Upper lobe of right lung (tissue), 1 donor: ENCODE results near the gene ALDOC. TPM values are rescaled to one million over a fixed set of nuclear protein-coding genes. Genes with fewer than 3 reads are reported as not detected.

Experiments
- ATAC-seq: fragments of 200-7000 bp; cut with Tn5 transposase; one replicate; pipeline ENCODE4 v1.9.1; 2020; ENCODE audit warnings: mild to moderate bottlenecking, moderate library complexity
- DNase-seq: peaks from one replicate; pipeline ENCODE4 v3.0.0-alpha.2; 2020
- H3K27ac ChIP-seq: fragments of 200-600 bp; one replicate; pipeline ENCODE4 v1.8.0; 2022
- H3K27me3 ChIP-seq: fragments of 200-600 bp; one replicate; pipeline ENCODE4 v1.8.0; 2022; ENCODE audit warnings: mild to moderate bottlenecking
- H3K36me3 ChIP-seq: fragments of 200-600 bp; one replicate; pipeline ENCODE4 v1.8.0; 2022
- H3K4me1 ChIP-seq: fragments of 200-600 bp; one replicate; pipeline ENCODE4 v1.8.0; 2022
- H3K4me3 ChIP-seq: fragments of 200-600 bp; one replicate; pipeline ENCODE4 v1.8.0; 2022; ENCODE audit warnings: mild to moderate bottlenecking
- H3K9me3 ChIP-seq: fragments of 200-600 bp; one replicate; pipeline ENCODE4 v1.8.0; 2022
- intact Hi-C: fragments of 100-400 bp; cut with DNase I; formaldehyde crosslinking; loops from one replicate; pipeline ENCODE4 v1.11.0; 2022
- total RNA-seq: library from RNA; stranded (reverse); fragmentation: NEBNext Ultra II Directional; extraction: Animal tissue kit (Norgen Biotek cat#: 25700); gene quantifications from one replicate; pipeline ENCODE4 v1.2.1, GENCODE V29; 2021
- TF ChIP-seq, protein P1 (sequence below): fragments of 200-600 bp; IDR thresholded peaks from one replicate; pipeline ENCODE4 v1.8.0; 2022; ENCODE audit warnings: antibody characterized with exemption
- donor health status: DM: no; HTN: yes; CAD: no; lungs with severe emphysema.

The ALDOC gene
- total RNA-seq, 1 donor from 2014 or later, result 10.5 TPM

GRCh38 chr17:28597606-28598383 lies 21.1 kb upstream of the ALDOC start:
- no peak for DNase-seq
- Histone ChIP-seq H3K4me3 (peak overlapping the region; percentile 76), H3K9me3 (no peaks in the 10 kb centered on the region), H3K4me1 (peaks cover 6% of the 10 kb centered on the region), H3K27ac (no peak overlapping the region), H3K36me3 (no peaks in the 10 kb centered on the region), H3K27me3 (no peaks in the 10 kb centered on the region)
- no peak for ATAC-seq
- TF ChIP-seq, protein P1, sequence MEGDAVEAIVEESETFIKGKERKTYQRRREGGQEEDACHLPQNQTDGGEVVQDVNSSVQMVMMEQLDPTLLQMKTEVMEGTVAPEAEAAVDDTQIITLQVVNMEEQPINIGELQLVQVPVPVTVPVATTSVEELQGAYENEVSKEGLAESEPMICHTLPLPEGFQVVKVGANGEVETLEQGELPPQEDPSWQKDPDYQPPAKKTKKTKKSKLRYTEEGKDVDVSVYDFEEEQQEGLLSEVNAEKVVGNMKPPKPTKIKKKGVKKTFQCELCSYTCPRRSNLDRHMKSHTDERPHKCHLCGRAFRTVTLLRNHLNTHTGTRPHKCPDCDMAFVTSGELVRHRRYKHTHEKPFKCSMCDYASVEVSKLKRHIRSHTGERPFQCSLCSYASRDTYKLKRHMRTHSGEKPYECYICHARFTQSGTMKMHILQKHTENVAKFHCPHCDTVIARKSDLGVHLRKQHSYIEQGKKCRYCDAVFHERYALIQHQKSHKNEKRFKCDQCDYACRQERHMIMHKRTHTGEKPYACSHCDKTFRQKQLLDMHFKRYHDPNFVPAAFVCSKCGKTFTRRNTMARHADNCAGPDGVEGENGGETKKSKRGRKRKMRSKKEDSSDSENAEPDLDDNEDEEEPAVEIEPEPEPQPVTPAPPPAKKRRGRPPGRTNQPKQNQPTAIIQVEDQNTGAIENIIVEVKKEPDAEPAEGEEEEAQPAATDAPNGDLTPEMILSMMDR, result no peak
- intact Hi-C loops, result no loop called here

- H3K9me3 ChIP-seq, result no peaks in the 10 kb centered on the region
- H3K4me3 ChIP-seq, result no peak overlapping the region
- ATAC-seq (no peak), DNase-seq (no peak)
- no peaks in the 10 kb centered on the region for H3K27me3 ChIP-seq
- H3K4me1 ChIP-seq, result no peaks in the 10 kb centered on the region
- no peaks in the 10 kb centered on the region for H3K36me3 ChIP-seq
- no peak overlapping the region for H3K27ac ChIP-seq
- intact Hi-C loops, result no loop called here
- TF ChIP-seq, protein P1, result no peak
Measured at GRCh38 chr17:28592260-28592659, 15.6 kb upstream of the ALDOC start.

DNA sequence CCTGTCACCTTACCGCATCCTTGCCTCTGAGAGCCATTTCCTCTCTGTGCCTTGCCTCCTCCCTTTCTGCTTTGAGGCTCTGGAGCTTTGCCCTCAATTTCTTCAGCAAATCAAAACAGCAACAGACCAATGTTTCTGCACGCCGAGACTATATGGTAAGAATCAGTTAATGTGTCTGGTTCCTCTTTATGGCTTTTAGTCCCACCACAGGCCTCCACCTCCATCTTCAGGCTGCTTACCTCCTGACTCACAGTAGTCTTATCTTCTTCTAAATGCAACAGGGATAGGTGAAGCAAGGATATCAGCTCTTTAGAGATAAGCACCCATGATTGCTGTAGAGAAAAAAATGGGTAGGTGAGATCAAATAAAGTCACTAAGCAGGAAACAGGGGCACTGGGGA lies 9.2 kb upstream of the ALDOC start:
- no peak overlapping the region for H3K27ac ChIP-seq
- DNase-seq, result no peak
- H3K9me3 ChIP-seq, result no peaks in the 10 kb centered on the region
- H3K27me3 ChIP-seq, result no peaks in the 10 kb centered on the region
- peaks cover 4% of the 10 kb centered on the region for H3K36me3 ChIP-seq
- H3K4me3 ChIP-seq, result no peak overlapping the region
- TF ChIP-seq, protein P1, result no peak
- intact Hi-C loops, result no loop called here
- ATAC-seq, result no peak
- H3K4me1 ChIP-seq, result no peaks in the 10 kb centered on the region

DNA sequence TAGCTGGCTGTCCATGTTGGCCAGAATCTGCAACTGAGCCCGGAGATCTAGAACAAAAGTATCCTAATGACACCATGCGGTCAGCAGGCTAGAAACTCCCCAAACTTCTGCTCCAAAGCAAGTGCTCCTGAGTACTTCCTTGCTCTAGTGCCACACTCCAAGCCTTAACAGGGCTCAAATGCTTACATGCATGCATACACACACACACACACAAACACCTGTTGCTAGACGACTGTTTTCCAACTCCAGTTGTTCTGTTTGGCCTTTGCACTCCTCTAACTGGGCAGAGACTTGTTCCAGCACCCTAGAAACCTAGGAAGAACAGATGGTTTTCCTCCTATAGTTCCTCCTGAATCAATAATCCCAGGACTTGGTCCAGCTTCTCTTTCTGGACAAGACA lies 7.7 kb upstream of the ALDOC start:
- intact Hi-C loops, result no loop called here
- Histone ChIP-seq H3K27ac (no peak overlapping the region), H3K9me3 (no peaks in the 10 kb centered on the region), H3K36me3 (peaks cover 4% of the 10 kb centered on the region), H3K4me1 (no peaks in the 10 kb centered on the region), H3K4me3 (no peak overlapping the region), H3K27me3 (no peaks in the 10 kb centered on the region)
- DNase-seq (no peak), ATAC-seq (no peak)
- TF ChIP-seq, protein P1, result no peak

DNA sequence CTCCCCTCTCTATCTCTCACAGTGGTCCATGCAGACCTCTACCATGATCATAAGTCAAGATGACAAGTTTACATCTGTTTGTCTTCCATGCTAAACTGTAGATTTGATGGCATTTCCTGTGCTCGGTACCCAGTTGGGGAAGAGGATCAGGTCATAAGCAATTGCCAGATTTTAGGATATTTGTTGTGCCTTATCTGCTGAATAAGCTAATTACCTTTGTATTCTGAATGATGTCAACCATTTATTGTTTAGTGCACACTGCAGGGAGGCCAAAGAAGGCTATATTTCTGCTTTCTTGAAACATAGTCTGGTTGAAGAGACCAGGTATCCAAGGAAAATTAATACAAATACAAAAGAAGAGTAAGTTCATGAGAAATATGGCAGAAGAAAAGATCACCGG lies 5.8 kb upstream of the ALDOC start:
- H3K36me3 ChIP-seq, result peaks cover 4% of the 10 kb centered on the region
- no peak for DNase-seq
- no peak overlapping the region for H3K27ac ChIP-seq
- no peaks in the 10 kb centered on the region for H3K27me3 ChIP-seq
- no peak for ATAC-seq
- TF ChIP-seq, protein P1, result no peak
- intact Hi-C loops, result no loop called here
- H3K4me1 ChIP-seq, result no peaks in the 10 kb centered on the region
- no peaks in the 10 kb centered on the region for H3K9me3 ChIP-seq
- H3K4me3 ChIP-seq, result no peak overlapping the region
